Measurements from ENCODE around the gene GZMM. TPM values are rescaled to one million over a fixed set of nuclear protein-coding genes. Genes with fewer than 3 reads are reported as not detected.
A peak's percentile ranks its signal among the peaks of the same experiment; 100 is the strongest.

GZMM gene
- total and polyA plus RNA-seq, 2 of the 13 experiments (the other 11 are each of a cell fraction or from before 2014, with no cell fraction given) = 0.07 TPM; not detected in 1

GRCh38 chr19:532561-533363 is 11.1 kb upstream of the GZMM start (continued):
- TF ChIP-seq MEIS1 (CRISPR knock-in tag; IDR thresholded peaks at IDR 0.05; ENCODE audit: borderline replicate concordance) (0 out of 2 replicates have a peak, but pooled peaks have one; percentile 26), ZNF556 (CRISPR knock-in tag; IDR thresholded peaks at IDR 0.05; ENCODE audit: borderline replicate concordance) (0 out of 2 replicates have a peak, but pooled peaks have one; percentile 57), SPEN (CRISPR knock-in tag; IDR thresholded peaks at IDR 0.05; ENCODE audit: low read depth) (0 out of 2 replicates have a peak, but pooled peaks have one; percentile 40), MYNN (CRISPR knock-in tag; IDR thresholded peaks at IDR 0.05; ENCODE audit: low read depth) (no peak), ZNF432 (CRISPR knock-in tag; IDR thresholded peaks at IDR 0.05; ENCODE audit: borderline replicate concordance) (no peak), DMAP1 (CRISPR knock-in tag; IDR thresholded peaks at IDR 0.05) (peak; percentile 20; the same call in 1 of the 2 replicates), MYC (CRISPR knock-in tag; IDR thresholded peaks at IDR 0.05; ENCODE audit: borderline replicate concordance) (peak; percentile 39; the same call in 1 of the 2 replicates), TMF1 (CRISPR knock-in tag; IDR thresholded peaks at IDR 0.05; ENCODE audit: low read depth) (no peak), ZNF687 (CRISPR knock-in tag; IDR thresholded peaks at IDR 0.05) (peak; percentile 91), KAT2B (IDR thresholded peaks at IDR 0.05; ENCODE audit: borderline replicate concordance, low read depth, low read length) (no peak), SNRNP70 (IDR thresholded peaks at IDR 0.05; ENCODE audit: low read depth, low read length) (no peak), PHF8 (CRISPR knock-in tag; IDR thresholded peaks at IDR 0.05) (peak; percentile 62), MTF1 (CRISPR knock-in tag; IDR thresholded peaks at IDR 0.05) (0 out of 2 replicates have a peak, but pooled peaks have one; percentile 14), HMG20B (CRISPR knock-in tag; conservative IDR thresholded peaks at IDR 0.05) (no peak), RBAK (CRISPR knock-in tag; IDR thresholded peaks at IDR 0.05) (no peak), MTA1 (CRISPR knock-in tag; IDR thresholded peaks at IDR 0.05; ENCODE audit: borderline replicate concordance) (no peak), KAT8 (CRISPR knock-in tag; IDR thresholded peaks at IDR 0.05) (peak; percentile 20; the same call in 1 of the 2 replicates), ZNF468 (CRISPR knock-in tag; IDR thresholded peaks at IDR 0.05) (no peak), ARID3A (IDR thresholded peaks at IDR 0.05; ENCODE audit: low read depth, low read length) (no peak), U2AF1 (optimal IDR thresholded peaks at IDR 0.05; ENCODE audit: low read depth, low read length) (no peak)
- TF ChIP-seq, protein P1, sequence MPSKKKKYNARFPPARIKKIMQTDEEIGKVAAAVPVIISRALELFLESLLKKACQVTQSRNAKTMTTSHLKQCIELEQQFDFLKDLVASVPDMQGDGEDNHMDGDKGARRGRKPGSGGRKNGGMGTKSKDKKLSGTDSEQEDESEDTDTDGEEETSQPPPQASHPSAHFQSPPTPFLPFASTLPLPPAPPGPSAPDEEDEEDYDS (CRISPR knock-in tag; IDR thresholded peaks at IDR 0.05) = no peak
- TF ChIP-seq, protein P2, sequence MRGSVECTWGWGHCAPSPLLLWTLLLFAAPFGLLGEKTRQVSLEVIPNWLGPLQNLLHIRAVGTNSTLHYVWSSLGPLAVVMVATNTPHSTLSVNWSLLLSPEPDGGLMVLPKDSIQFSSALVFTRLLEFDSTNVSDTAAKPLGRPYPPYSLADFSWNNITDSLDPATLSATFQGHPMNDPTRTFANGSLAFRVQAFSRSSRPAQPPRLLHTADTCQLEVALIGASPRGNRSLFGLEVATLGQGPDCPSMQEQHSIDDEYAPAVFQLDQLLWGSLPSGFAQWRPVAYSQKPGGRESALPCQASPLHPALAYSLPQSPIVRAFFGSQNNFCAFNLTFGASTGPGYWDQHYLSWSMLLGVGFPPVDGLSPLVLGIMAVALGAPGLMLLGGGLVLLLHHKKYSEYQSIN (CRISPR knock-in tag; IDR thresholded peaks at IDR 0.05; ENCODE audit: borderline replicate concordance) = no peak

Data from HepG2 (cell line).